ENCODE results near the gene SEC62.

Gene SEC62, protein sequence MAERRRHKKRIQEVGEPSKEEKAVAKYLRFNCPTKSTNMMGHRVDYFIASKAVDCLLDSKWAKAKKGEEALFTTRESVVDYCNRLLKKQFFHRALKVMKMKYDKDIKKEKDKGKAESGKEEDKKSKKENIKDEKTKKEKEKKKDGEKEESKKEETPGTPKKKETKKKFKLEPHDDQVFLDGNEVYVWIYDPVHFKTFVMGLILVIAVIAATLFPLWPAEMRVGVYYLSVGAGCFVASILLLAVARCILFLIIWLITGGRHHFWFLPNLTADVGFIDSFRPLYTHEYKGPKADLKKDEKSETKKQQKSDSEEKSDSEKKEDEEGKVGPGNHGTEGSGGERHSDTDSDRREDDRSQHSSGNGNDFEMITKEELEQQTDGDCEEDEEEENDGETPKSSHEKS

DNA sequence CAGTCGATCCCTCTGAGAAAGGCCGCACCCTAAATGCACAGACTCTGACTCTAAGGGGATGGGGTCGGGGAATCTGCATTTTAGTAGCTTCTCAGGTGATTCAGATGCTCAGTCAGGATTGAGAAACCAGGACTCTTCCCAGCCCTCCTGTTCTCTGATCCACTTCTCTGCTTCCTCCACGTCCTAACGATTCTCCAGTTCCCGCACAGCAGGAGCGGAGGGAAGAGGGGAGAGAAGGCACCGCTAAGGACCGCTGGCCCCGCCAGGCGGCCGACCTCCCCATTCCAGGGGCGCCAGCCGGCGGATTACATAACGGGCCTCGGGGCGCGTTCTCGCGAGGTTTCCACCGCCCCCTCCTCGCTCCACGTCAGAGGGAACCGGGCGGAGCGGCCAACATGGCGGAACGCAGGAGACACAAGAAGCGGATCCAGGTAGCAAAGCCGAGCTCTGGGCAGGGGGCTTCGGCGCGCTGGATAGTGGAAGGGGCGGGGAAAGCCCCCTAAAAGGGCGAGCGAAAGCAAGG, at the start of gene SEC62:
Gene SEC62 (plus strand): TSS at position 380 of the 523 bp plus-strand sequence. CDS start 16 bp downstream, at position 396.
- peak; percentile 89 for DNase-seq

DNA sequence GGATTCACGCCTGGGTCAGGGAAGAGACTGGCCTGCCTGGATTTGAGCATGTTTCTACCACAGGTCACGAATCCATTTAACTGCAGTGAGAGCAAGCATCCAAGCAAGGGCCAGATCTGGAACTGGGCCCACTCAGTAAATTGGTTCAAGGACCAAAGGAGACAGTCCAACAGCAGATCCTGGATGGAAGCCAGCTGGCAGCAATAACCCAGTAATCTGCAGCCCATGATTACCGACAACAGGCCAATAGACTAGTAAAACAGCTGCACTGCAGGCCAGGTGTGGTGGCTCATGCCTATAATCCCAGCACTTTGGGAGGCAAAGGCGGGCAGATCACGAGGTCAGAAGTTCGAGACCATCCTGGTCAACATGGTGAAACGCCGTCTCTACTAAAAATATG, 43.4 kb upstream of the SEC62 start:
- DNase-seq, result peak; percentile 94

DNA sequence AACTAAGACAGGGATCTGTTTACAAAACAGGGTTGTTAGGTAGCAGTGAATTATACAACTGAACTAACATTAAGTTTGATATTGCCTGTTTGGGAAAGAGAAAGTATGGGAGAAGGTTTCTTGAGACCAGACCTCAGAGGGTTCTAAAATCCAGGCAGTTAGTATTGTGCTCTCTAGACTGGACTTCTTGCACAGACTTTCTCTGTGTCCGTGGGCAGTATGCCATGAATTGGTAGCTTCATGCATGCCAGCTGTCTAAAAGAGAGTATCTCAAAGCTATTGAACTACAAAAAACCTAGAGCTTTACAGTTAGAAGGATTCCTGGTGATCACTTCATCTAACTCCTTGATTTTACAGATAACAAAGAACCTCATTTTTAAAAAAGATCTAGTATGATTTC, 42.8 kb upstream of the SEC62 start:
- DNase-seq, result no peak

DNA sequence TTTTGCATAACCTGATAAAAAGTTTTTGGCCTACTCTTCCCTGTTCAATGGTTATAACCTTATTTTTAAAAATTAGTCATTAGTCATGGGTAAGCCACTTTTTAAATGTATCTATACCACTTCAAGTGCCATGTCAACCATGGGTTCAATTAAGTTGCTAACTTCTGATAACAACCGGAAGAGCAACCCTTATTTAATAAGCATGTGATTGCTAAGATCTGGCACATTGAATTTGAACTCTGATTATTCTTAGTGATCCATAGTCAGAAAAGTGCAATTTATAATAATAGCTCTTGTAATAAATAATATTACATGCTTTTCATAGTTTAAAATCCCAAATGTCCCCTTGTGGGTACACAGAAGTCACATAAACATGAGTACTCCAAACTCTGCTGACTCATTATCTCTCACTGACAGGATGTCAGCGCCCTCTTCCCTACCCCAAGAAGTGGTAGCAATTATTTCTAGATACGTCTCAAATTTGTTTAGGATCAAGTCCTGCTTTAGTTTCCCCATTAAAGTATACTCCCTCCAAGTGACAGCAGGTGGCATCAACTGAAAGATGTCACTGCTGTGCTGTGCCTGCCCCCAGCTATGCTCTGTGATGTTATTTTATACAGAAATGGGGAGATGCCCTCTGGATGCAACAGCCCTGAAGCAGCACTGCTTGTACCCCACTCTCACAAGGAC, 36.6 kb upstream of the SEC62 start:
- no peak for DNase-seq

DNA sequence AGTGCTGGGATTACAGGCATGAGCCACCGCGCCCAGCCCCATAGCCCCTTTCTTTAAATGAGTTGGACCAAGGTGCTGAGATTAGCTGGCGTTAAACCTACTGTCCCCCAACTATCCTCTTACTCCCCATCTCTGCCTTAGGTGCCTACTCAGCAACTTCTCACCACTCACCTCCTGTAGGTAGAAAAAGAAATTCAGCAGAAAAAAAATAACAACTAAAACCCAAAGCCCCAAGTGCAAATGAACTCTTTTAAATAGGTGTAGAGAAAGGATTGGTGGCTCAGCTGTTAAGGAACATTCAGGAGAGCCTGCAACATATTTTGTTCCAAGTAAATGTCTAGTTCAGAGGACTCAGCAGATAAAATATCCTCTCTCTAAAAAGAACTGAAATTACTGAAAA, 35.8 kb upstream of the SEC62 start:
- no peak for DNase-seq

DNA sequence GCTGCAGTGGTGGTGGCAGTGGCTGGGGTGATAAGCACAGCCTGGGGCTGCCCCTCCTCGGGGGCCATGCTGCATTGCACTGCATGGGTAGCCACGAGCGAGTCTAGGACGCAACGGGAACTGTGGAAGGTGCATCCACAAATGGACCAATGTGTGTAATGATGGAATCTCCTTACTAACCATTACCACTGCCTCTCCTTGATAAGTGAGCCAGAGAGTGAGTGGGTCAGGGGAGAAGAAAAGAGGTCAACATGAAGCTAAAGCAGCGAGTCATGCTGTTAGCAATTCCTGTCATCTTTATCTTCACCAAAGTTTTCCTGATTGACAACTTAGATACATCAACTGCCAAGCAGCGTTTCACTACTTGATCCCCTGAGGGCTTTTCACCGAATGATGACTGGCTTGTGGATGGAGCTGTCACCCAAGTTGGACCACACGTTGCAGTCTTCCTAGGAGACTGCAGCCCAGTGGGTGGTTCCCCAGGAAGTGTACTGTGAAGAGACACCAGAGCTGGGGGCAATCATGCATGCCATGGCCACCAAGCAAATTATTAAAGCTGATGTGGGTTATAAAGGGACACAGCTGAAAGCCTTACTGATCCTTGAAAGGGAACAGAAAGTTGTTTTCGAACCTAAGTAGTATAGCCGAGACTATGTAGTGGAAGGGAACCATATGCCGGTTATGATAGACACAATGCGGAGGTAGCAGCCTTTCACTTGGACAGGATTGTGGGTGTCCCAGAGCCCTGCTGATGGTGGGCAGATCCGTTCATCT, 34.7 kb upstream of the SEC62 start:
- DNase-seq, result no peak

DNA sequence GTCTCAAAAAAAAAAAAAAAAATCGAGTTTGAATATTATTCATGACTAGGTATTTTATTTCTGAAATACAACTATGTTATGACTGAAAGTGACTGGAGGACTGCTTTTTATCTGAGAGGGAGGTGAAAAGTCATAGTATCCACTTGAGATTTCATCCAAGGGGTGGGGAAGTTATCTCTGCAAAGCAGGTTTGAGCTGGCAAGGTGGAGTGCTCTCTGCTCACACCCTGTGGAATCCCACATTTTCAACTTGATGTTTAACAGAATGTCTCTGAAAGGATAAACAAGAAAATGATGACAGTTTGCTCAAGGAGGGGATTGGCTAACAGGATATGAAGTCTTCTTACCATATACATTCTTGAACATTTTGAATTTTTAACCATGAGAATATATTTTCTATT, 27.3 kb upstream of the SEC62 start:
- no peak for DNase-seq

DNA sequence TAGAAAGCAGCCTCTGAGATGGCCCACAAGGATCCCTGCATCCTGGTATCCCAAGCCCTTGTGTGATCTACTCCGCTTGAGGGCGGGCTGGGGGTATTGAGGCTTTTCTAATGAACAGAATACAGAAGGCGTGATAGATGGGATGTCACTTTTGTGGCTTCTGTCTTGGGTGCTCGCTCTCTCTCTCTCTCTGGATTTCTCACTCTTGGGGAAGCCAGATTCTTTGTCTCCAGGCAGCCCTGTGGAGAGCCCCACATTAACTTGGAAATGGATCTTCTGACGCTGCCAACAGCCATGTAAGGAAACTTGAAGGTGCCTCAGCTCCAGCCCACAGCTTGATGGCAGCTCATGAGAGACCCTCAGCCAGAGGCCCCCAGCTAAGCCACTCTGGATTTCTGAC, 26.9 kb upstream of the SEC62 start:
- DNase-seq, result no peak

DNA sequence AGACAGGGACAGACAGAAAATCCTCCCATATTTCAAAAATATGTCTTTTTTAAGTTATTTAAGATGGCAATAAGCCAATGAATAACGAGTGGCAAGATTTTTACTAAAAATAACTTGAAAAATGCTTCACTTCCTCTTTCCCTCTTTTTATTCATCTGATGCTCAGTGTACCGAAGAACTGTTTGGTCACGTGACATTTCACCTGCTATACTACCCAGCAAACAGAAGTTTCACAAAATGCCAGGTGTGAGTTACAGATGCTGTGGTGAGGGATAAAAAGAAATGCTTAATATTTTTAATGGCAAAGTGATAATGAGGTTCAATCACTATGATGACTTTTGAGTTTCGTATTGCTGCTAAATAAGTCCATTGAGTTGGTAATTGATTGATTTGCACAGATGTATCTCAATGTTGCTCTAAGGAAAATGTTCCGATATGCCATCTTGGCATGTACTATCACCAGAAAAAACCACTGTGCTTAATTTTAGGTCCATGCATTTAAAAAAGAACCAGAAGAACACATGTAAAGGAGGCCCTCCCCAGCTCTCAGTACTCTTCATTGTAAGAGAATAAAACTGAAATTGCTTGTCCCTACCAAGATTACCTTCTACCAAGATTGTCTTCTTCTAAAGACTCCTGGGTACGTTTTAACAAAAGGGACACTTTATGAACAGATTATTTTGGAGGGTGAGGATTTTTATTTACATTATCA, 26.0 kb upstream of the SEC62 start:
- no peak for DNase-seq

DNA sequence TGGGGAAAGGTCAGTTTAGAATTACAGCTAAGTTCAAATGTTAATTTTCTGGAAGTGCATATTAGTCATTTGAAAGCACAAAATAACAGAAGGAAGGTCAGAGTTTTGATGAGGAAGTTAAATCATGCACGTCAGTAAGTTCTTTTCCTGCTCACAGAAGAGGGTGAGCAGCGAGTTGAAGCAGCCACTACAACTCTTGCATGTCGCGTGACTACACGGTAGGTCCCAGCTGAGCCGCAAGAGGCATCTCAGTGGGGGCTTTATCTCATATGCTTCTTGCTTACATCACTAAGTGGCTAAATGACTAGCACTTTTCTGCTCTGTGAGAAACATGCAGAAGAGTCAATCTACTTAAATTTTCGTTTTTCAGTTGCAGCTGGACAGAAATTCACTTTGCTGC, 21.3 kb upstream of the SEC62 start:
- no peak for DNase-seq

DNA sequence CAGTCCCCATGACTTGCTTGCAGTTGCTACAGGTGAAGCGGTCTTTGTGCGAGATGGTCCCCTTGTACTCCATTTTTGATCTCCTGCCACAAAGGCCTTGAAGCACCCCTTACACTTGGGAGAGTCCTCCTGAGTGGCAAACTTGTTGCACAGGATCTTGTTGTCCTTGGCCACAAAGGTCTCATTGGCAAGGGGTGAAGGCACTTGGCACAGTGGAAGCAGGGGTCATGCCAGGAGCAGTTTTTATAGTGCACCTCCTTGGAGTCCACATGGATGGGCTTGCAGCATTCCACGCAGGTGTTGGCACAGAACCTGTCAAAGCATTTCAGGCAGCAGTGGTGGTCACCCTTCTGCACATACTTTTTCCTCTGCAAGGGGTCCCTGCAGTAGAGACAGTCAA, 20.3 kb upstream of the SEC62 start:
- DNase-seq, result no peak

DNA sequence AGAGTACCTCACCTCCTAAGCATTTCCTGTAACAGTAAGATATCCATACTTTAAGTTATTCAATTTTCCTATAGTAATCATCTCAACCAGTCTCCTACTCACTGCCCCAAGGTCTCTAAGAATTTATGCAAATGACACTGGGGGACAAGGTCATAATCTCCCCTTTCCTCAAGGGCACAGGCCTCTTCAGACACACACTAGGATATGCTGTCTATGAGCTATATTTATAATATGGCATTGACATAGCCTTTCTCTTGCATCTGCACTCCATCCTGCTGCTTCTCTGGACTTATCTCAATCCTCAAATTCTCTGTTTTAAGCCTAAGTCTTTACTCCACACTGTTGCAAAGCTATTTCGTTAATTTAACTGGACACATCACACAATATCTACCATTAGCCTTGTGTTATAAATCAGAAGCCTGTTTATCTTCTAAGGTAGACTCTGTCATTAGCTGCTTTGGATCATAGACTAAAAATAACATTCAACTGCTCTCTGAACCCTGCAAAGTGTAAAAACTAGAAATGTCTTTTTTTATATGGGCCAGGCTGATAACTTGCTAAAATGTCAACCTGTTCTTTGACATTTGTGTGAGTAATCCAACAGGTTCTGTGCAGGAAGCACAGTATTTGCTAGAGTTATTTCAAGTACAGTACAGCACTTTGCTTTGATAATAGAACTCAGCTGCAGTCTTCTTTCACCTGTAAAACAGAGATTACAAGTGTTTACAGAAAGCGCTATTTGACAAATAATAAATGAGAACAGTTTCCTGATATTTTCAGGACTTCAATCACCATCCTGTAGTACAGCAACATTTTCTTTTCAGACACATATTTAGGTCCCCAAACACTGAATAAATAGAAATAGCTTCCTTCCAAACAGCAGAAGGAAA, 17.8 kb upstream of the SEC62 start:
- no peak for DNase-seq

DNA sequence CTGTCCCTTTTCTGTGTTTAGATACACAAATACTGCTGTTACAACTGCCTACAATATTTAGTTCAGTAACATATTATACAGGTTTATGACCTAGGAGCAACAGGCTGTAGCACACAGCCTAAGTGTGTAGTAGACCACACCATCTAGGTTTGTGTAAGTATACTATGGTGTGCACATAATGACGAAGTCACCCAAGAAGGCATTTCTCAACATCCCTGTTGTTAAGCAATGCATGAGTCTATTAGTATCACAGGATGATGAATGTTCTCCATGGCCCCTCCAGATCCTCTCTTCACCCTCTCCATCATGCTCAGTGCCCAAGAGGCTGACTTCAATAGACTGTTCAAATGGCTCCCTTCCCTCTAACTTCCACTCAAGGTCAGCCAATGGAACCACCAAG, 14.6 kb upstream of the SEC62 start:
- DNase-seq, result no peak

DNA sequence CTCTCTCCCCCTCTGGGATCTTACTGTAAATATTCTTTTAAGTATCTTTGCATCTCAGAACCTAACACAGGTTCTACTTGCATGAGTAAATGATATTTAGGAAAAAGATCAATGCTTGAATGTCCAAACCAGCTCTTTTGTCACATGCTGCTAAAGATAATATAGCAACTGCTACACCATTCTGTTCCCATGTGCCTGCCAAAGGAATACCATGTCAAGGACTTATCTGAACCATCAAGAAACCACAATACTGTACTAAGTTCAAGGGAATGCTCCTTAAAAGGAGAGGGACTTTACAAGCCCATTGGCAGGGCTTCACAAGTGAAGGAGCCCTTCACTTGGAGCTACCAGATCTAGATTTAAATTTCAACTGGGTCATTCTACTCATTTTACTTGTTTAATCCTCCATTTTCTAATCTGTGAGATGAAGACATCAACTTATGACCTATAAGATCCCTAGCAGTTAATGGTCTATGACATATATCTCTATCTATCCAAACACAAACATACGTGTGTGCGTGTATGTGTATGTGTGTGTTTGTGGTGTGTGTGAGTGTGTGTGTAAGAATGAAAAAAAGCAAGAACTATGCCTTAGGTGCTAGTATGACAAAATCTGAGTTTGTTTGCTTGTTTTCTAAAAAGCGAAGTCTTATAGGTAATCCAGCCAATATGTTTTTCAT, 13.0 kb upstream of the SEC62 start:
- DNase-seq, result no peak

DNA sequence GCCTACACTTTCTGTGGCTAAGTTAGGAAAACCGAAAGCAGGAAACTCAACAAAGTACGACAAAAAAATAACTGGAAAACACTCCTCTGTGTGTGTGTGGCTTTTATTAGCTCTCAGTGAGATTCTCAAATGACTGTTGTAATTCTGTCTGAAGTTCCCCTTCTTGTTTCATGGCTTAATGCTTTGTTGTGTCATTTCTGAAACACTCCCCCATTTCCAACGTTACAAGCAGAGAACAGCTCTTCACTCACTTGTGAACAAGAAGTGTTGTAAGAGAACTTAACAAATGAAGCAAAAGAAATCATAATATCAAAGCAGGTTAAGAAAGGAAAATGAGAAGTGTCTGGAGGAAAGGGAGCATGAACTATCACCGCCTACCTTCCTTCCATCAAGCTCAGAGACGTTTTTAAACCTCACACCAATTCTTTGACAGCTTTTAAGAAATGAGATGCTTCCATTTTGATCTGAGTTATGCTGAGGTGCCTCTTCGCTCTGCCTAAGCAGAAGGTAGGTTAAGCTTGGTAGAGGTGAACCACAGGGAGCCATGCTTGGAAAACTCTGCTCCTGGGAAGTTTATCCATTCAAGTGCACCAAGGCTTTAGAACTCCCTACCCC, 12.4 kb upstream of the SEC62 start:
- no peak for DNase-seq

DNA sequence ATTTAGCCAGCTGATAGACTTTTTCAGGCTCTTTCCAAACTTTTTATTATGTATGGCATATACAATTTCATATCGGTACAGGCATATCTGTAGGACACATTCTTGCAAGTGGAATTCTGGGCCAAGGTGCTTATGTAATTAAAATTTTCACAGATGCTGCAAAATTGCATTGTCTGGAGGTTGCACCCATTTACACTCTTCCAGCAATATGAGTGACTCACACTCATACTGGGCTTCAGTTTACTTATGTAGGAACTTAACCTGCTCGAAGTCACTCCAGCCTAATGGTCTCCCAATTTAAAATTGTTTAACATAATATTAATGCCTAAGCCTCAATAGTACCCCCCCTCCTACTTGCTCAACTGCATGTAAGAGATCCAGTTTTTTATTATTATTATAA, 11.2 kb upstream of the SEC62 start:
- no peak for DNase-seq

DNA sequence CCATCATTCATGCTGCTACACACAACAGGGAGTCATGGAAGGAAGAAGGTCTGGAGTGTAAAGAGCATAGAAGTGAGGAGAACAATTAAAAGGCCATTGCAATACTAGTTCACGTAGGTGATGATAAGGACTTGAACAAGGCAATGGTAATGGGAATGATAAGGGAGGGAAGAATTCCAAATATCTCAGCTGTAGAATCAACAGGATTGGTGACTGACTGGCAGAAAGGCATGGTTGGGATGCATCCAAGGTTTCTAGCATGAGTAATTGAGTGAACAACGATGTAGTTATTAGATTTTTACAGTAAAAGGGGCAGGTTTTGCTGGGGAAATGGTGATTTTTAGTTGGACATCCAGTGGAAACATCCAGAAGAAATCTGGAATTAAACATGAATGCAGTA, 2.4 kb upstream of the SEC62 start:
- DNase-seq, result no peak

DNA sequence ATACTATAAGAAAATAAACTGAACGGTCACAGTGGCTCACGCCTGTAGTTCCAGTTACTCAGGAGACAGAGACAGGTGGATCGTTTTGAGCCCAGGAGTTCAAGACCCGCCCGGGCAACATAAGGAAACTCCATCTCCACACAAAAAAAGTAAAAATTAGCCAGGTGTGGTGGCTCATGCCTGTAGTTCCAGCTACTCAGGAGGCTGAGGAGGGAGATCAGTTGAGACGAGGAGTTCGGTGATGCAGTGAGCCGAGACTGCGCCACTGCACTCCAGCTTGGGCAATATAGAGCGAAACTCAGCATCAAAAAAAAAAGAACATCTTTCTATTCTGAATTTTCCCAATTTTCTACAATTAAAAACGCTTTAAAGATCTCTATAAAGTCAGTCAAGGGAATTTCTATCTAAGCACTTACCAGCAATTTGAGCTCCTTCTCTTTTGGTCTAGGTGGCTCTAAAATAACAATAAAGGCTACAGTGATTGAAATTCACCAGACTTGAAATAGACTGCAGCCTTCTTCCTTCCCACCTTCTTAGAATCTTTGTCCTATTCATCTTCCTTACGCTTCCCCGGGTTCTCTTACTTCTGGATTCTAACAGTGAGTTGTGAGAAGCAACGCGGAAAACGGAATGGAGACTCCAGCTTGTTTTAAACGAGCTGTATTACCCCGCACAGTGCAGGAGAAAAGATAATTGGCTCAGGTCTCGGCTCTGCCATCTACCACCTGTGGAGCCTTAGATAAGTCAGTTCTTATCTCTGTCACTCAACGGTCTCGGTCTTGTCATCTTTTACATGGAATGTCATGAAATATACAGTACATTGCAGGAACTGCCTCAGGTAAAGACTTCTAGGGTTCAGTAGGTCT, 812 bp upstream of the SEC62 start:
- DNase-seq, result no peak
